Activated naive CD8-positive, alpha-beta T cell treated with anti-CD3 and anti-CD28 coated beads, Interleukin-2, amount 10 ng/mL, durations not matched to agents 7 days and 5 days (primary cell): Measurements from ENCODE around the gene CDT1. TPM values are rescaled to one million over a fixed set of nuclear protein-coding genes. Genes with fewer than 3 reads are reported as not detected.

ENCODE experiments used
- ATAC-seq: fragments of 150-1000 bp; cut with Tn5 transposase; one replicate; pipeline ENCODE4 v1.10.0; 2021; ENCODE audit warnings: low read depth, moderate library complexity
- POLR2A ChIA-PET: fragments of 350-600 bp; sonication (Branson Sonifier 250); formaldehyde crosslinking; loops from one replicate; lab custom pipeline; 2021; ENCODE audit warnings: antibody characterized with exemption; lab: Charles Lee
- DNase-seq: peaks from one replicate; pipeline ENCODE4 v3.0.0; 2021
- H3K27ac Mint-ChIP-seq: one replicate; pipeline ENCODE4 v1.8.0; 2022; ENCODE audit warnings: mild to moderate bottlenecking, mixed read lengths
- H3K27me3 Mint-ChIP-seq: one replicate; pipeline ENCODE4 v1.8.0; 2022; ENCODE audit warnings: mild to moderate bottlenecking, moderate library complexity, mixed read lengths
- H3K36me3 Mint-ChIP-seq: one replicate; pipeline ENCODE4 v1.8.0; 2021; ENCODE audit warnings: mild to moderate bottlenecking, mixed read lengths
- H3K4me1 Mint-ChIP-seq: one replicate; pipeline ENCODE4 v1.8.0; 2021; ENCODE audit warnings: mixed read lengths
- H3K4me3 Mint-ChIP-seq: one replicate; pipeline ENCODE4 v1.8.0; 2022; ENCODE audit warnings: mild to moderate bottlenecking, moderate library complexity, mixed read lengths
- H3K9me3 Mint-ChIP-seq: one replicate; pipeline ENCODE4 v1.8.0; 2021; ENCODE audit warnings: mixed read lengths
- total RNA-seq, 2 experiments: library from RNA; stranded (reverse); gene quantifications; one replicate each; pipeline ENCODE4 v1.2.3, GENCODE V29; 2021

CDT1 gene
- total RNA-seq, 2 experiments from 2014 or later = 135 to 140 TPM

GRCh38 chr16:88850531-88851199 is 47.1 kb downstream of the CDT1 start:
- DNase-seq = no peak
- Mint-ChIP-seq H3K4me3 (no peak overlapping the region), H3K27ac (no peak overlapping the region), H3K4me1 (peaks cover 12% of the 10 kb centered on the region), H3K27me3 (no peaks in the 10 kb centered on the region), H3K36me3 (peaks cover 2% of the 10 kb centered on the region), H3K9me3 (no peaks in the 10 kb centered on the region)
- no peak for ATAC-seq
- POLR2A ChIA-PET = no interaction called here

GRCh38 chr16:88851616-88852015 is 48.0 kb downstream of the CDT1 start:
- Mint-ChIP-seq H3K4me3 (no peak overlapping the region), H3K36me3 (peaks cover 2% of the 10 kb centered on the region), H3K27me3 (no peaks in the 10 kb centered on the region), H3K27ac (no peak overlapping the region), H3K4me1 (peaks cover 13% of the 10 kb centered on the region), H3K9me3 (no peaks in the 10 kb centered on the region)
- no peak for DNase-seq
- POLR2A ChIA-PET = no interaction called here
- no peak for ATAC-seq

GRCh38 chr16:88853325-88853941 is 49.8 kb downstream of the CDT1 start:
- Mint-ChIP-seq H3K4me3 (no peak overlapping the region), H3K27me3 (no peaks in the 10 kb centered on the region), H3K27ac (no peak overlapping the region), H3K4me1 (peaks cover 19% of the 10 kb centered on the region), H3K9me3 (no peaks in the 10 kb centered on the region), H3K36me3 (peaks cover 2% of the 10 kb centered on the region)
- no peak for ATAC-seq
- no peak for DNase-seq
- POLR2A ChIA-PET = interaction anchor here (0.7 kb wide), 1 partner anchor 511 kb away, joined by 4 read pairs; no protein-coding TSS in a partner anchor

GRCh38 chr16:88854306-88855111 is 50.9 kb downstream of the CDT1 start:
- H3K4me3 Mint-ChIP-seq = peak overlapping the region; percentile 35
- H3K27me3 Mint-ChIP-seq = no peaks in the 10 kb centered on the region
- no peaks in the 10 kb centered on the region for H3K9me3 Mint-ChIP-seq
- POLR2A ChIA-PET = interaction anchor here (0.5 kb wide), 1 partner anchor 385 kb away, joined by 3 read pairs; no protein-coding TSS in a partner anchor
- peak; percentile 5 for ATAC-seq
- H3K36me3 Mint-ChIP-seq = peaks cover 2% of the 10 kb centered on the region
- peak; percentile 50 for DNase-seq
- peaks cover 21% of the 10 kb centered on the region for H3K4me1 Mint-ChIP-seq
- no peak overlapping the region for H3K27ac Mint-ChIP-seq

- Mint-ChIP-seq H3K9me3 (no peaks in the 10 kb centered on the region), H3K36me3 (peaks cover 2% of the 10 kb centered on the region), H3K4me3 (peak overlapping the region; percentile 66), H3K4me1 (peaks cover 21% of the 10 kb centered on the region), H3K27ac (peak overlapping the region; percentile 70), H3K27me3 (no peaks in the 10 kb centered on the region)
- ATAC-seq (no peak), DNase-seq (no peak)
- POLR2A ChIA-PET = interaction anchor here (0.5 kb wide), 1 partner anchor 384 kb away, joined by 3 read pairs; no protein-coding TSS in a partner anchor
Observed at GRCh38 chr16:88855176-88855575, 51.6 kb downstream of the CDT1 start.

DNA sequence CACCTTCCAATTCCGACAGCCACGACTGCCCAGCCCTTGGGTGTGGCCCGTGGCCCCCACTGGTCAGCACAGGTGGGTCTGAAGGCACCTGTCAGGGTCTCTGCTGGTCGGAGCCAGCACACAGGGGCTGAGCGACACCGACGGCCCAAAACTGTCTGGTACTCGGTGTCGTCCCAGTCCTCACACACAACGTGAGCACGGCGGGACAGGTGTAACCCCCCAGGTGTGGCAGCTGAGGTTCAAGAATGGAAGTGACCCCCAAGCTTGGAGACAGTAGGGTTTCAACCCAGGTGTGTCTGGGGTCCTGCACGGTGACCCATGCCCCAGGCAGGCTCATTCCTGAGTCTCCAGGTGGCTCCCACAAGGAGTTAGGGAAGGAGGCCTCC is 52.1 kb downstream of the CDT1 start:
- H3K27me3 Mint-ChIP-seq = no peaks in the 10 kb centered on the region
- H3K9me3 Mint-ChIP-seq = no peaks in the 10 kb centered on the region
- peak overlapping the region; percentile 70 for H3K4me3 Mint-ChIP-seq
- peaks cover 21% of the 10 kb centered on the region for H3K4me1 Mint-ChIP-seq
- H3K27ac Mint-ChIP-seq = peak overlapping the region; percentile 67
- ATAC-seq (no peak), DNase-seq (no peak)
- peaks cover 2% of the 10 kb centered on the region for H3K36me3 Mint-ChIP-seq
- POLR2A ChIA-PET = no interaction called here

- H3K36me3 Mint-ChIP-seq = peaks cover 2% of the 10 kb centered on the region
- peak overlapping the region; percentile 93 for H3K27ac Mint-ChIP-seq
- peak overlapping the region; percentile 95 for H3K4me3 Mint-ChIP-seq
- ATAC-seq (peak; percentile 50), DNase-seq (peak; percentile 47)
- POLR2A ChIA-PET = interaction anchor here (0.9 to 2.3 kb wide), 6 partner anchors 43 to 362 kb away, joined by 3 to 12 read pairs (median 5); partner anchors contain the start of genes APRT, CDH15 and ZNF778
- H3K9me3 Mint-ChIP-seq = no peaks in the 10 kb centered on the region
- peaks cover 21% of the 10 kb centered on the region for H3K4me1 Mint-ChIP-seq
- H3K27me3 Mint-ChIP-seq = no peaks in the 10 kb centered on the region
Observed at GRCh38 chr16:88856122-88856827, 52.7 kb downstream of the CDT1 start.

DNA sequence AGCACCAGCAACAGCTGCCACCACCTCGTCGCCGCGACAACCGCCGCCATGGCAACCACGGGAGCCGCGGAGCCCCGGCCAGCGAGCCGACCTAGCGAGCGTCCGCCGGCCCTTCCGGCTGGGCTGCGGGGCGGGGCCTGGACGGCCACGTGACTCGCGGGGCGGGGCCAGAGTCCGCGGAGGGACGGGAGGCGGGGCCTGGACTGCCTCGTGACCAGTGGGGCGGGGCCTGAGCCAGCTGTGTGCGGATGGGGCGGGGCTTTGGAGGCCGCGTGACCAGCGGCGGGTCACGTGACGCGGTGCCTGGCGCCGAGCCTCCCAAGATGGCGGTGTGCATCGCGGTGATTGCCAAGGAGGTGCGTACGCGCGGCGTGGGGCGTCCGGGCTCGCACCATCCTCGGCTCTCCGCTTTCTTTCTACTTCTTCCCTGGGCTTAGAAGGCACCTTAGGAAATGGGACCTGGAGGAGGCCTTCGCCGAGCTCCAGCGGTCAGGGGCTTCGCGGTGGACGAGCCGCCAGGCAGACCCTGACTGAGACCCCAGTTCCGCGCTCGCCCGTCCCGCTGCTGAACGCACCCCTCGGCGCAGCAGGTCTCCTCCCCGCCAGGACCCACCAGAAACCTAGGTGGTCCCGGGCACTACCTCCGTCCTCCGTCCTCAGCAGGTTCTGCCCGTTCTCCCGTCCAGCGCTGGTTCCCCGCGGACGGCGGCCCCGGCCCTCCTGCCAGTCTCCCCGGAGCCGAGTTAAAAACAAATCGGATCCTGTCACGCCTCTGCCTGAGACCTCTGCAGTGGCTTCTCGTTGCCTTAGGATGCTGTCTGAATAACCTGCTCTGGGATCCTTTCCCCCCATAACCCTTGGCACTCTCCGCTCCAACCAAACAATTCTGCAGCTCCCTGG is 53.5 kb downstream of the CDT1 start, which contains the start of the genes GALNS and TRAPPC2L:
Gene GALNS, minus strand, starts transcription at position 120 of the 900 bp plus-strand sequence. Its CDS starts 70 bp downstream, at position 50.
Gene TRAPPC2L, plus strand, starts transcription at position 300 of the 900 bp plus-strand sequence. Its CDS starts 24 bp downstream, at position 324.
- Mint-ChIP-seq H3K27ac (peak within 1 kb of the TSS; percentile 93), H3K36me3 (peaks cover 2% of the 10 kb centered on the region), H3K4me1 (peaks cover 21% of the 10 kb centered on the region), H3K27me3 (no peaks in the 10 kb centered on the region), H3K9me3 (no peaks in the 10 kb centered on the region), H3K4me3 (peak within 1 kb of the TSS; percentile 95)
- POLR2A ChIA-PET = interaction anchor here (0.6 to 2.3 kb wide), 15 partner anchors 37 to 906 kb away, joined by 3 to 15 read pairs (median 4); partner anchors contain the start of genes ACSF3, APRT, CDH15 and ZNF778
- ATAC-seq (peak; percentile 79), DNase-seq (peak; percentile 100)

- H3K36me3 Mint-ChIP-seq = peaks cover 2% of the 10 kb centered on the region
- H3K4me1 Mint-ChIP-seq = peaks cover 21% of the 10 kb centered on the region
Observed at GRCh38 chr16:88857728-88858339, 54.2 kb downstream of the CDT1 start.

More at GRCh38 chr16:88857728-88858339, 54.2 kb downstream of the CDT1 start:
- POLR2A ChIA-PET = interaction anchor here (0.5 to 2.3 kb wide), 16 partner anchors 37 to 1090 kb away, joined by 3 to 15 read pairs (median 4); partner anchors contain the start of genes ACSF3 and APRT
- DNase-seq (peak; percentile 80), ATAC-seq (peak; percentile 70)
- Mint-ChIP-seq H3K27ac (peak overlapping the region; percentile 93), H3K4me3 (peak overlapping the region; percentile 95), H3K27me3 (no peaks in the 10 kb centered on the region), H3K9me3 (no peaks in the 10 kb centered on the region)
